ENCODE measurements around the gene INF2. TPM values are rescaled to one million over a fixed set of nuclear protein-coding genes. Genes with fewer than 3 reads are reported as not detected.

The INF2 gene
- total RNA-seq, 1 donor from 2014 or later, result 69.2 TPM

- TF ChIP-seq, protein P1, sequence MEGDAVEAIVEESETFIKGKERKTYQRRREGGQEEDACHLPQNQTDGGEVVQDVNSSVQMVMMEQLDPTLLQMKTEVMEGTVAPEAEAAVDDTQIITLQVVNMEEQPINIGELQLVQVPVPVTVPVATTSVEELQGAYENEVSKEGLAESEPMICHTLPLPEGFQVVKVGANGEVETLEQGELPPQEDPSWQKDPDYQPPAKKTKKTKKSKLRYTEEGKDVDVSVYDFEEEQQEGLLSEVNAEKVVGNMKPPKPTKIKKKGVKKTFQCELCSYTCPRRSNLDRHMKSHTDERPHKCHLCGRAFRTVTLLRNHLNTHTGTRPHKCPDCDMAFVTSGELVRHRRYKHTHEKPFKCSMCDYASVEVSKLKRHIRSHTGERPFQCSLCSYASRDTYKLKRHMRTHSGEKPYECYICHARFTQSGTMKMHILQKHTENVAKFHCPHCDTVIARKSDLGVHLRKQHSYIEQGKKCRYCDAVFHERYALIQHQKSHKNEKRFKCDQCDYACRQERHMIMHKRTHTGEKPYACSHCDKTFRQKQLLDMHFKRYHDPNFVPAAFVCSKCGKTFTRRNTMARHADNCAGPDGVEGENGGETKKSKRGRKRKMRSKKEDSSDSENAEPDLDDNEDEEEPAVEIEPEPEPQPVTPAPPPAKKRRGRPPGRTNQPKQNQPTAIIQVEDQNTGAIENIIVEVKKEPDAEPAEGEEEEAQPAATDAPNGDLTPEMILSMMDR (IDR thresholded peaks at IDR 0.05; ENCODE audit: unreplicated experiment), result peak; percentile 44
- no peak for DNase-seq (ENCODE audit: low spot score, unreplicated experiment)
- no peak overlapping the region for H3K27ac Mint-ChIP-seq
- no peak overlapping the region for H3K4me3 Mint-ChIP-seq (ENCODE audit: low read depth)
- peaks cover 27% of the 10 kb centered on the region for H3K36me3 Mint-ChIP-seq (ENCODE audit: insufficient read depth)
- H3K27me3 Mint-ChIP-seq, result no peaks in the 10 kb centered on the region
- H3K9me3 Mint-ChIP-seq (ENCODE audit: low read depth), result peaks cover 9% of the 10 kb centered on the region
- peaks cover 21% of the 10 kb centered on the region for H3K4me1 Mint-ChIP-seq (ENCODE audit: low read depth)
These were observed 81.4 kb downstream of the INF2 start for GRCh38 chr14:104770851-104771272.

DNA sequence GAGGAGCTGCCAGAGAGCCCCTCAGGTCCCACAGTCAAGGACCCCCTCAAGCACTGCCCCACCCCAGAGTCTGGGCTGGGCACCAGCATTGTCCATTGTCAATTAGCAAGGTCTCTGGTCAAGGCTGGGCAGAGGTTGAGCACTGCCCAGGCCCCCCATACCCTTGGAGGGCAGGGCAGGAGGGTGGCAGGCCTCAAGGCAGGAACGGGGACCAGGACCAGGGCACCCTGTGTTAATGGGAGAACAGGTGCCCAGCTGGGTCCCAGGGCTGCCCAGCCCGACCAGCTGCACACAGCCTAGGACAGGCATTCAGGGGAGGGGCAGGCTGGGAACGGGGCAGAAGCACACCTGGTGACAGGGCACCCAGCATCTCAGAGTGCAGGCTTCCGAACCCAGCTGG lies 82.0 kb downstream of the INF2 start:
- no peak overlapping the region for H3K27ac Mint-ChIP-seq
- TF ChIP-seq, protein P1 (IDR thresholded peaks at IDR 0.05; ENCODE audit: unreplicated experiment), result no peak
- no peak for DNase-seq (ENCODE audit: low spot score, unreplicated experiment)

More for the DNA sequence above, 82.0 kb downstream of the INF2 start:
- H3K27me3 Mint-ChIP-seq, result no peaks in the 10 kb centered on the region
- H3K36me3 Mint-ChIP-seq (ENCODE audit: insufficient read depth), result peaks cover 24% of the 10 kb centered on the region
- H3K9me3 Mint-ChIP-seq (ENCODE audit: low read depth), result peaks cover 5% of the 10 kb centered on the region
- H3K4me1 Mint-ChIP-seq (ENCODE audit: low read depth), result peaks cover 21% of the 10 kb centered on the region
- H3K4me3 Mint-ChIP-seq (ENCODE audit: low read depth), result no peak overlapping the region

Small RNAs within 50 kb of the gene (microRNA-seq; reads per million reads assigned to microRNA genes)
- not detected for gene MIR4710 (ENCODE audit: borderline number of aligned reads, unreplicated experiment)

Other genes with a start within 250 kb of the INF2 start
- not detected in 2 replicates for gene C14orf180, start 109.9 kb upstream of the INF2 start, total RNA-seq
- 8.1 and 9.2 TPM in 2 replicates for gene TMEM179, start 84.8 kb upstream of the INF2 start, total RNA-seq
- 8.9 and 9.7 TPM in 2 replicates for gene ADSS1, start 34.6 kb downstream of the INF2 start, total RNA-seq
- 98.6 and 116 TPM in 2 replicates for gene SIVA1, start 63.5 kb downstream of the INF2 start, total RNA-seq
- gene AKT1, start 106.1 kb downstream of the INF2 start, total RNA-seq, result 147 and 151 TPM in 2 replicates
- 12.3 and 12.6 TPM in 2 replicates for gene ZBTB42, start 111.5 kb downstream of the INF2 start, total RNA-seq
- 48.9 and 49.3 TPM in 2 replicates for gene CEP170B, start 175.7 kb downstream of the INF2 start, total RNA-seq
- 0.05 TPM in 1 of 2 replicates, not detected in the other for gene PLD4, start 235.3 kb downstream of the INF2 start, total RNA-seq